Measurements from ENCODE around the gene B4GALNT4. TPM values are rescaled to one million over a fixed set of nuclear protein-coding genes. Genes with fewer than 3 reads are reported as not detected.

Gene B4GALNT4
- total RNA-seq, 2 experiments from 2014 or later = 4.2 to 6.0 TPM

- H3K9me3 Mint-ChIP-seq = no peaks in the 10 kb centered on the region
- H3K4me3 ChIP-seq (ENCODE audit: low read length) = no peak within 1 kb of the TSS
- TF ChIP-seq CTCF (IDR thresholded peaks at IDR 0.05) = no peak
Measured at GRCh38 chr11:394034-394857, 24.9 kb downstream of the B4GALNT4 start, which contains the start of gene PKP3. Gene PKP3 (plus strand): TSS chr11:394209. CDS start chr11:394293, 84 bp downstream.

DNA sequence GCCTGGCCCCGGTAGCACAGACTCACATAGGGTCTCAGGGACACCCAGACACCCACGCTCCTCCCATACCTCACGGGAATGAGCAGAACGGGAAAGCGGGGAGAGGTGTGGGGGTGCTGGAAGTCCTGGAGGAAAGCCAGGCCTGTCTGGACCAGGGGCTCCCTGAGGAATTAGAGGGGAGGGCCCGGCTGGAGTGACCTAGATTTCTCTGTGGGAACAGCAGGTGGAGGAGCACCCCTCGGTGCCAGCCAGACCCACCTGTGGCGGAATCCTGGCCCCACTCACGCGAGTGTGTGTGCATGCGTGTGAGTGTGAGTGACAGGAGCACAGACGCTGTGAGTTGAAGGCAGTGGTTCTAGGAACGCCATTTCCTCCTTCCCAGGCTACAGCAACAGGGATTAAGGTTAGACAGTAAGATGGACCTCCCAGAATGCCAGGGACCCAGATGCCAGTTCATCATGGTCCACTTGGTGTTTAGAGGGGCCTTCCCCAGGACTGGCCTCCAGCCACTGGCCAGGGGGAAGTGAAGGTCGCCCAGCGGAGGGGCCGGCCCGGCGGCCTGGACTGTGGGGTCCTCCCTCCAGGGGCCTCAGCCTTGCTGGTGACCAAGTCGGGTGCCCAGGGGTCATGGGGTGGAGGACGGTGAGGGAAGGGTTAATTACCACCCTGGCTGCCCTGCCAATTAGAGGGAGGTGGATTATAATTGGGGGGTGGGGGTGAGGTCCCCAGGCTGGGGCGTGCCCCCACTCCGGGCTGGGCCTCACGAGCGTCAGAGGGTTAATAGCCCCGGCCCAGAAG lies 25.8 kb downstream of the B4GALNT4 start:
- H3K36me3 ChIP-seq (ENCODE audit: insufficient read depth, low read length) = no peaks in the 10 kb centered on the region
- no peak for ATAC-seq (ENCODE audit: poor library complexity)
- H3K4me3 ChIP-seq (ENCODE audit: low read length) = no peak overlapping the region
- Mint-ChIP-seq H3K36me3 (ENCODE audit: low read depth) (no peaks in the 10 kb centered on the region), H3K9me3 (no peaks in the 10 kb centered on the region), H3K4me1 (ENCODE audit: low read depth) (peaks cover 5% of the 10 kb centered on the region), H3K4me3 (peak overlapping the region; percentile 42), H3K27me3 (peaks cover 16% of the 10 kb centered on the region), H3K27ac (no peak overlapping the region)
- H3K27ac ChIP-seq (ENCODE audit: low read depth in 1 of 2, low read length in 2 of 2) = no peak overlapping the region
- no peak for DNase-seq
- POLR2A ChIA-PET = no interaction called here
- peaks cover 21% of the 10 kb centered on the region for H3K4me1 ChIP-seq (ENCODE audit: insufficient read depth, low read length)
- H3K9me3 ChIP-seq (ENCODE audit: control insufficient read depth in 1 of 2, insufficient read depth in 1 of 2, low read length in 2 of 2) = peaks cover 0 to 6% of the 10 kb centered on the region in 2 experiments
- no peak for TF ChIP-seq CTCF (IDR thresholded peaks at IDR 0.05)
- H3K27me3 ChIP-seq (ENCODE audit: control insufficient read depth in 1 of 2, insufficient read depth in 2 of 2, low read length in 2 of 2) = no peaks in the 10 kb centered on the region
- intact Hi-C loops (cut with DNase I, micrococcal nuclease) = no loop called here
- CTCF ChIA-PET = interaction anchor here (2.3 kb wide), 1 partner anchor 144 kb away, joined by 9 read pairs; no protein-coding TSS in a partner anchor

More at GRCh38 chr11:394034-394857, 24.9 kb downstream of the B4GALNT4 start, which contains the start of gene PKP3:
- CTCF ChIA-PET = no interaction called here
- Histone ChIP-seq H3K36me3 (ENCODE audit: insufficient read depth, low read length) (no peaks in the 10 kb centered on the region), H3K9me3 (ENCODE audit: control insufficient read depth in 1 of 2, insufficient read depth in 1 of 2, low read length in 2 of 2) (no peaks in the 10 kb centered on the region), H3K4me1 (ENCODE audit: insufficient read depth, low read length) (peaks cover 15% of the 10 kb centered on the region), H3K27me3 (ENCODE audit: control insufficient read depth in 1 of 2, insufficient read depth in 2 of 2, low read length in 2 of 2) (no peaks in the 10 kb centered on the region), H3K27ac (ENCODE audit: low read depth in 1 of 2, low read length in 2 of 2) (no peak within 1 kb of the TSS)
- no peaks in the 10 kb centered on the region for H3K4me1 Mint-ChIP-seq (ENCODE audit: low read depth)
- intact Hi-C loops (cut with DNase I, micrococcal nuclease) = no loop called here
- POLR2A ChIA-PET = no interaction called here
- no peak within 1 kb of the TSS for H3K27ac Mint-ChIP-seq
- ATAC-seq (ENCODE audit: poor library complexity) (no peak), DNase-seq (no peak)
- peak within 1 kb of the TSS; percentile 42 for H3K4me3 Mint-ChIP-seq
- no peaks in the 10 kb centered on the region for H3K36me3 Mint-ChIP-seq (ENCODE audit: low read depth)
- H3K27me3 Mint-ChIP-seq = peaks cover 9% of the 10 kb centered on the region

- no peak overlapping the region for H3K27ac Mint-ChIP-seq
- peaks cover 5% of the 10 kb centered on the region for H3K4me1 Mint-ChIP-seq (ENCODE audit: low read depth)
Measured at GRCh38 chr11:395866-396265, 26.6 kb downstream of the B4GALNT4 start.

More at GRCh38 chr11:395866-396265, 26.6 kb downstream of the B4GALNT4 start:
- no peaks in the 10 kb centered on the region for H3K27me3 ChIP-seq (ENCODE audit: control insufficient read depth in 1 of 2, insufficient read depth in 2 of 2, low read length in 2 of 2)
- Mint-ChIP-seq H3K36me3 (ENCODE audit: low read depth) (no peaks in the 10 kb centered on the region), H3K27me3 (peaks cover 16% of the 10 kb centered on the region), H3K4me3 (no peak overlapping the region), H3K9me3 (no peaks in the 10 kb centered on the region)
- ChIA-PET POLR2A (interaction anchor here (1.3 to 2.1 kb wide), 2 partner anchors 11 to 128 kb away, joined by 6 to 19 read pairs; no protein-coding TSS in a partner anchor), CTCF (interaction anchor here (1.5 to 2.3 kb wide), 5 partner anchors 10 to 145 kb away, joined by 3 to 9 read pairs (median 5); no protein-coding TSS in a partner anchor)
- H3K9me3 ChIP-seq (ENCODE audit: control insufficient read depth in 1 of 2, insufficient read depth in 1 of 2, low read length in 2 of 2) = peaks cover 0 to 7% of the 10 kb centered on the region in 2 experiments
- DNase-seq = no peak
- intact Hi-C loops (cut with DNase I, micrococcal nuclease) = loop anchor here in 1 of 2 experiments (2.0 kb wide), 1 partner anchor 145 kb away; no protein-coding TSS in a partner anchor
- TF ChIP-seq CTCF (IDR thresholded peaks at IDR 0.05) = no peak
- no peak overlapping the region for H3K4me3 ChIP-seq (ENCODE audit: low read length)
- no peaks in the 10 kb centered on the region for H3K36me3 ChIP-seq (ENCODE audit: insufficient read depth, low read length)
- H3K4me1 ChIP-seq (ENCODE audit: insufficient read depth, low read length) = peaks cover 24% of the 10 kb centered on the region
- H3K27ac ChIP-seq (ENCODE audit: low read depth in 1 of 2, low read length in 2 of 2) = no peak overlapping the region
- ATAC-seq (ENCODE audit: poor library complexity) = no peak

Measured in CD4-positive, alpha-beta T cell (primary cell).